Nephron progenitor cell (in vitro differentiated cells): ENCODE results near the gene PHLPP2.
"Not testable (repeated sequence)": the region's sequence is repeated elsewhere in the genome, so short reads cannot be mapped to it uniquely, and the experiment has no call there.

Source experiments
- DNase-seq: peaks from one replicate; pipeline ENCODE4 v3.0.0; 2021
- H3K27ac Mint-ChIP-seq: 2 replicates; pipeline ENCODE4 v1.8.0; 2021; ENCODE audit warnings: mild to moderate bottlenecking, moderate library complexity, mixed read lengths
- H3K27me3 Mint-ChIP-seq: 2 replicates; pipeline ENCODE4 v1.8.0; 2021; ENCODE audit warnings: mild to moderate bottlenecking, low read depth, mixed read lengths; ENCODE audit not compliant: poor library complexity
- H3K36me3 Mint-ChIP-seq: 2 replicates; pipeline ENCODE4 v1.8.0; 2021; ENCODE audit warnings: low read depth, mixed read lengths
- H3K4me1 Mint-ChIP-seq: 2 replicates; pipeline ENCODE4 v1.8.0; 2021; ENCODE audit warnings: mixed read lengths
- H3K4me3 Mint-ChIP-seq: 2 replicates; pipeline ENCODE4 v1.8.0; 2021; ENCODE audit warnings: mild to moderate bottlenecking, moderate library complexity, mixed read lengths
- H3K9me3 Mint-ChIP-seq: 2 replicates; pipeline ENCODE4 v1.8.0; 2021; ENCODE audit warnings: mild to moderate bottlenecking, moderate library complexity, mixed read lengths
- CTCF ChIP-seq: fragments of 200-600 bp; sonication (generic); IDR thresholded peaks from 2 replicates; pipeline ENCODE4 v1.5.0; 2021; ENCODE audit warnings: antibody characterized with exemption

The PHLPP2 gene

DNA sequence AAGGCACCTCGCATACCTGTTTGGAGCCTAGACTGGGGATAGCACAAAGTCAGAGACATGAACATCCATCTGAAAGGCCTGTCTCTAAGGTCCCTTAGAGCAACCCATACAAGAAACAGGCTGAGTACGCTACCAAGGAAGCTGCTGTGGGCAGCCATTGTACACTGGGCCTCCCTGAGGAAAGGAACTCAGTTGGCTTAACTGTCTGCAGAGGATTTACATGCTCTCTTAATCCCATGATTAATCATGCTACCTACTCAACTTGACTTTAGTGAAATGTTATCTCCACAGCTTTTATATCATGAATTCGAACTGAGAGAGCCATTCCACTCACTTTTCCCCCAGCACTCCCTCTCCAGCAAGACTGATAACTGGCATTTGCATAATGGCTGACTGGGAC, 26.0 kb downstream of the PHLPP2 start:
- Mint-ChIP-seq H3K4me3 (no peak overlapping the region), H3K27ac (no peak overlapping the region), H3K4me1 (no peaks in the 10 kb centered on the region), H3K36me3 (peaks cover 44% of the 10 kb centered on the region), H3K9me3 (no peaks in the 10 kb centered on the region), H3K27me3 (no peaks in the 10 kb centered on the region)
- no peak for DNase-seq
- no peak for TF ChIP-seq CTCF

DNA sequence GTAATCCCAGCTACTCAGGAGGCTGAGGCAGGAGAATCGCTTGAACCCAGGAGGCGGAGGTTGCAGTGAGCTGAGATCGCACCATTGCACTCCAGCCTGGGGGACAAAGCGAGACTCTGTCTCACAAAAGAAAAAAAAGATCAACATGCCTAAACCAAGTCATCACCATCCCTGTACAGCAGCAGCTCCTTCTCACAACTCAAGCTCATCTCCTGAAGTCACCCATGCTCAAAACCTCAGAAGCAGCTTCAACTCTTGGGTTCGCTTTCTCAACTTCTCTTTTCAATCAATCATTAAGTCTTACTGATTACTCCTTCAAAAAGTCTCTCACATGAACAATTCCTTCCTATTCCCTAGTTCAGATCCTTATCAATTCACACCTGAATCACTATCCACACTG, 31.3 kb downstream of the PHLPP2 start:
- Mint-ChIP-seq H3K27ac (no peak overlapping the region), H3K27me3 (no peaks in the 10 kb centered on the region), H3K4me3 (no peak overlapping the region), H3K9me3 (no peaks in the 10 kb centered on the region), H3K4me1 (peaks cover 7% of the 10 kb centered on the region), H3K36me3 (peaks cover 48% of the 10 kb centered on the region)
- no peak for TF ChIP-seq CTCF
- no peak for DNase-seq

DNA sequence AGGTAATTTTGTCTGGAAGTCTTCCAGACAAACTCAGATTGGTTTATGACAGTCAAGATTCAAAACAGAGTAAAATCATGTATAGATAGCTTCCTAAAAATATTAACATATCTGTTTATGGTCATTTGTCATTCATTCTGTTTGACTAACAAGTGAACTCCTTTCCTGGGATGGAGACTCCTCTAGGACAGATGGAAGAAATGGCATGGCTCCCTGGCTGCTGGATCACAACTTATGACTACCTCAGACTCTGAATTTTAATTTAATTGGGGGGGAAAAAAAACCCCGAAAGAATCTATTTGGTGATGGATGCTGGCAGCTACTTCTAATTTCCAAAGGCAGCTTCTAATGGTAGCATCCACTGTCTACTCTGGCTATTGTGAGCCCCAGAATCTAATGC, 34.6 kb downstream of the PHLPP2 start:
- Mint-ChIP-seq H3K4me1 (peaks cover 7% of the 10 kb centered on the region), H3K27ac (no peak overlapping the region), H3K4me3 (no peak overlapping the region), H3K9me3 (no peaks in the 10 kb centered on the region), H3K36me3 (peaks cover 42% of the 10 kb centered on the region), H3K27me3 (no peaks in the 10 kb centered on the region)
- DNase-seq = no peak
- TF ChIP-seq CTCF = no peak

- DNase-seq = no peak
- peaks cover 51% of the 10 kb centered on the region for H3K36me3 Mint-ChIP-seq
- no peak for TF ChIP-seq CTCF
- no peaks in the 10 kb centered on the region for H3K27me3 Mint-ChIP-seq
- H3K4me1 Mint-ChIP-seq = peaks cover 7% of the 10 kb centered on the region
- H3K4me3 Mint-ChIP-seq = no peak overlapping the region
- H3K9me3 Mint-ChIP-seq = no peaks in the 10 kb centered on the region
- no peak overlapping the region for H3K27ac Mint-ChIP-seq
Observed at GRCh38 chr16:71687861-71688260, 36.6 kb downstream of the PHLPP2 start.

DNA sequence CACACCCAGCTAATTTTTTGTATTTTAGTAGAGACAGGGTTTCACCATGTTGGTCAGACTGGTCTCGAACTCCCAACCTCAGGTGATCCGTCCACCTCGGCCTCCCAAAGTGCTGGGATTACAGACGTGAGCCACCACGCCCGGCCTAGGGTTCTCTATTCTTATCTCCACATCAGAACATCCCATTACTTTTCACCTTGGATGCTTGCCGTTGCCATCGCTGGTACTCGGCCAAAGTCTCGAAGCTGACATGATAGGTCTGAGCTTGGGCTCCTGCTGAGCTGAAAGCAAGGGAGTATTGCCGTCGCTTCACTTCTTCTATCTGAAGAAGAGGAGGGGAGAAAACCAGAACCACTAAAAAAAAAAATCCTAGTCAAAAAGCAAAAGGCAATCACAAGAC, 40.2 kb downstream of the PHLPP2 start:
- peaks cover 66% of the 10 kb centered on the region for H3K36me3 Mint-ChIP-seq
- H3K27me3 Mint-ChIP-seq, H3K4me1 Mint-ChIP-seq, DNase-seq, H3K4me3 Mint-ChIP-seq, H3K27ac Mint-ChIP-seq, H3K9me3 Mint-ChIP-seq: not testable (repeated sequence)

- Mint-ChIP-seq H3K9me3 (no peaks in the 10 kb centered on the region), H3K27ac (no peak overlapping the region), H3K4me3 (no peak overlapping the region), H3K4me1 (no peaks in the 10 kb centered on the region), H3K36me3 (peaks cover 69% of the 10 kb centered on the region), H3K27me3 (no peaks in the 10 kb centered on the region)
- no peak for TF ChIP-seq CTCF
- DNase-seq = no peak
Observed at GRCh38 chr16:71681360-71681759, 43.1 kb downstream of the PHLPP2 start.
